Fibroblast of lung (primary cell): ENCODE measurements around the gene ATOH8. TPM values are rescaled to one million over a fixed set of nuclear protein-coding genes. Genes with fewer than 3 reads are reported as not detected.
A peak's percentile ranks its signal among the peaks of the same experiment; 100 is the strongest.

Source experiments
- DNase-seq, 2 donors: peaks; one replicate each; pipeline versions ENCODE4 v3.0.0 to v3.0.0-alpha.2; 2010; ENCODE audit warnings: low read depth in 2 of 2
- H2AFZ ChIP-seq: 2 replicates; pipeline ENCODE4 v1.5.1; 2012; ENCODE audit warnings: low read length, control low read depth, inconsistent platforms
- H3K27ac ChIP-seq: 2 replicates; pipeline ENCODE4 v1.5.1; 2011; ENCODE audit warnings: low read length, control low read depth; ENCODE audit not compliant: insufficient read depth
- H3K27me3 ChIP-seq: 2 replicates; pipeline ENCODE4 v1.5.1; 2011; ENCODE audit warnings: mild to moderate bottlenecking, low read length; ENCODE audit not compliant: control insufficient read depth, insufficient read depth
- H3K36me3 ChIP-seq: 2 replicates; pipeline ENCODE4 v1.5.1; 2011; ENCODE audit warnings: low read length; ENCODE audit not compliant: control insufficient read depth, insufficient read depth
- H3K4me1 ChIP-seq: 2 replicates; pipeline ENCODE4 v1.5.1; 2011; ENCODE audit warnings: low read length; ENCODE audit not compliant: control insufficient read depth, insufficient read depth; ENCODE audit errors: extremely low read depth
- H3K4me2 ChIP-seq: 2 replicates; pipeline ENCODE4 v1.5.1; 2011; ENCODE audit warnings: low read length, control low read depth; ENCODE audit not compliant: insufficient read depth; ENCODE audit errors: extremely low read depth
- H3K4me3 ChIP-seq, 4 experiments: fragments of 200-600 bp in 1 of 4; sonication (generic) in 1 of 4; replicated peaks in 1 of 4; 2 replicates each; pipeline ENCODE4 v1.5.1; 2011 to 2016; ENCODE audit warnings: low read length in 4 of 4, low read depth in 3 of 4, mild to moderate bottlenecking in 3 of 4, control low read depth in 2 of 4, inconsistent platforms in 1 of 4, mixed read lengths in 1 of 4; ENCODE audit not compliant: insufficient read depth in 1 of 4; ENCODE audit errors: control extremely low read depth in 1 of 4
- H3K79me2 ChIP-seq: 2 replicates; pipeline ENCODE4 v1.5.1; 2012; ENCODE audit warnings: mild to moderate bottlenecking, low read length, inconsistent platforms; ENCODE audit not compliant: control insufficient read depth, insufficient read depth
- H3K9ac ChIP-seq: 2 replicates; pipeline ENCODE4 v1.5.1; 2011; ENCODE audit warnings: mild to moderate bottlenecking, low read length, control low read depth; ENCODE audit not compliant: insufficient read depth
- H3K9me3 ChIP-seq: 2 replicates; pipeline ENCODE4 v1.5.1; 2012; ENCODE audit warnings: low read depth, low read length; ENCODE audit not compliant: control insufficient read depth, insufficient read depth
- H4K20me1 ChIP-seq: 2 replicates; pipeline ENCODE4 v1.5.1; 2011; ENCODE audit warnings: low read length; ENCODE audit not compliant: control insufficient read depth, insufficient read depth; ENCODE audit errors: extremely low read depth
- EZH2 ChIP-seq: IDR thresholded peaks from 2 replicates; pipeline ENCODE4 v1.5.1; 2012; ENCODE audit warnings: low read length, control low read depth, mild to moderate bottlenecking; ENCODE audit errors: missing control alignments
- polyA plus RNA-seq, 2 donors: library from polyadenylated mRNA; depleted of rRNA in 1 of 2; stranded (reverse) in 1 of 2; unstranded in 1 of 2; fragments of >200 nt; gene quantifications; 2 replicates each; pipeline ENCODE4 v1.2.1, GENCODE V29; 2011 to 2012; ENCODE audit warnings: missing spikeins in 1 of 2
- total RNA-seq: library from RNA; depleted of rRNA; stranded (reverse); fragments of >200 nt; gene quantifications from 2 replicates; pipeline ENCODE4 v1.2.1, GENCODE V29; 2014
- TF ChIP-seq, protein P1 (sequence below), 2 donors: IDR thresholded peaks in 1 of 2; conservative IDR thresholded peaks in 1 of 2; 1 replicate in 1 of 2; 2 replicates in 1 of 2; pipeline ENCODE4 v1.5.1; 2011 to 2012; ENCODE audit warnings: low read length in 2 of 2, control low read depth in 1 of 2, inconsistent platforms in 1 of 2, low read depth in 1 of 2, mild to moderate bottlenecking in 1 of 2

ATOH8 gene
- total and polyA plus RNA-seq, 2 donors (not counting 1 experiment from before 2014, with no cell fraction given): 5.6 to 19.2 TPM

DNA sequence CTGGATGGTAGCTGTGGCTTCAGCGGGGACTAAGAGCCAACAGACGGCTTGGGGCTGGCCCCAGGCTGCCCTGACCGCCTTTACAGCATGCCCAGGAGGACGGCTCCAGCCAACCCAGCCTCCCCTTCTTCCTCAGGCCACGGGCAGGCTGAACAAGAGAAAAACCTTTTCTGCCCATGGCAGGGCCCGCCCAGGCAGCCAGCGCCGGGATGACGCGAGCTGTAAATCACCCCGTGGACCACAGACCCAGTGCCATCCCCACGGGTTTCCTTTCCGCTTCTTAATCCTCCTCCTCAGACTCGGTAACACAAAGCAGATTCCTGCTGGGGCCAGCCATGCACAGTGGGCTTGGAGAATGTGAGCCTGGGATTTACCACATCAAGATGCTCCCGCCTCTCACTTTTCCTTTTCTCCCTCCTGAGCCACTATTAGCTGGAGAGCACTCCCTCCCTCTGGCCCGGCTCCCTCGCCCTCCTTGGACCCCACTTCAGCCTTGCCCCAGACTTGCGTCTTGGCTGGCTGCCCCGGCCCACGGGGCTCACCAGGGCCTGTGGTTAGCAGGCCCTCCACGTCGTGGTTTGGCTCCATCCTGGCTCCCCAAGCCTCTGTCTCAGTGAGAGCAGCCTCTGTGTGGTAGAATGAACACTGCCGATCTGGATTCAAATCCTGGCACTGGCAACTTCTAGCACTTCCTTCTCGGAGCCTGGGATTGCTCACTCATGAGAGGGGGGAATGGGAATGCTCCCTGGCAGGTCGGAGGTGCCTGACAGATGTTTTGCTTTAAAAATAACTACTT is 31.4 kb downstream of the ATOH8 start:
- Histone ChIP-seq H3K36me3 (peaks cover 9% of the 10 kb centered on the region), H3K9ac (no peak overlapping the region), H3K4me2 (peak overlapping the region; percentile 54), H3K27ac (peak overlapping the region; percentile 83), H3K79me2 (no peaks in the 10 kb centered on the region), H3K27me3 (no peaks in the 10 kb centered on the region), H4K20me1 (no peaks in the 10 kb centered on the region), H3K9me3 (no peaks in the 10 kb centered on the region), H2AFZ (no peak overlapping the region), H3K4me3 (no peak overlapping the region), H3K4me1 (peaks cover 15% of the 10 kb centered on the region)
- peak; percentile 78 to 98 for DNase-seq
- TF ChIP-seq, protein P1, sequence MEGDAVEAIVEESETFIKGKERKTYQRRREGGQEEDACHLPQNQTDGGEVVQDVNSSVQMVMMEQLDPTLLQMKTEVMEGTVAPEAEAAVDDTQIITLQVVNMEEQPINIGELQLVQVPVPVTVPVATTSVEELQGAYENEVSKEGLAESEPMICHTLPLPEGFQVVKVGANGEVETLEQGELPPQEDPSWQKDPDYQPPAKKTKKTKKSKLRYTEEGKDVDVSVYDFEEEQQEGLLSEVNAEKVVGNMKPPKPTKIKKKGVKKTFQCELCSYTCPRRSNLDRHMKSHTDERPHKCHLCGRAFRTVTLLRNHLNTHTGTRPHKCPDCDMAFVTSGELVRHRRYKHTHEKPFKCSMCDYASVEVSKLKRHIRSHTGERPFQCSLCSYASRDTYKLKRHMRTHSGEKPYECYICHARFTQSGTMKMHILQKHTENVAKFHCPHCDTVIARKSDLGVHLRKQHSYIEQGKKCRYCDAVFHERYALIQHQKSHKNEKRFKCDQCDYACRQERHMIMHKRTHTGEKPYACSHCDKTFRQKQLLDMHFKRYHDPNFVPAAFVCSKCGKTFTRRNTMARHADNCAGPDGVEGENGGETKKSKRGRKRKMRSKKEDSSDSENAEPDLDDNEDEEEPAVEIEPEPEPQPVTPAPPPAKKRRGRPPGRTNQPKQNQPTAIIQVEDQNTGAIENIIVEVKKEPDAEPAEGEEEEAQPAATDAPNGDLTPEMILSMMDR (conservative IDR thresholded peaks at IDR 0.05 in 1 of 2, IDR thresholded peaks at IDR 0.05 in 1 of 2; ENCODE audit: low read depth in 1 of 2, low read length in 2 of 2): no peak
- TF ChIP-seq EZH2: no peak

DNA sequence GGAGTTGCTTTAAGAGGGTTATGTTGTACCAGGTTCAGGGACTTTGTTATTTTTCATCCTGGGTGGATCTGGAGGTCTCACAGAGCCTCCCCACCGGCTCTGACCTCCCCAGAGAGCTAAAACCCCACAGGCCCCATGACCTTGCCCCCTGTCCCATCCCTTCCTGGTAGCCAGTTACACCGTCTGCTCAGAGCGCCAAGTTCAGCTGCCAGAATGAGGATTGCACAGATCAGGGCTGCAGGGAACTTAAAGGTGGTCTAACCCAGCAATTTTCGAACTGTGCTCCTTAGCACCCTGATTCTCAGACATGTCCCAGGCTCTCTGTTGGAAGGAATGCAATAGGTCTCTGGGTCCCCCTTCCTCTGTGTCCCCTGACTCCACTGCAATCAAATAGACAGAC is 32.1 kb downstream of the ATOH8 start:
- DNase-seq: no peak
- no peak overlapping the region for H3K9ac ChIP-seq
- H3K4me1 ChIP-seq: peaks cover 13% of the 10 kb centered on the region
- H3K4me3 ChIP-seq: no peak overlapping the region
- H3K27ac ChIP-seq: peak overlapping the region; percentile 83
- no peak for TF ChIP-seq EZH2
- TF ChIP-seq, protein P1 (conservative IDR thresholded peaks at IDR 0.05 in 1 of 2, IDR thresholded peaks at IDR 0.05 in 1 of 2; ENCODE audit: low read depth in 1 of 2, low read length in 2 of 2): no peak
- no peaks in the 10 kb centered on the region for H3K27me3 ChIP-seq
- no peaks in the 10 kb centered on the region for H3K9me3 ChIP-seq
- peaks cover 9% of the 10 kb centered on the region for H3K36me3 ChIP-seq
- H3K79me2 ChIP-seq: no peaks in the 10 kb centered on the region
- H2AFZ ChIP-seq: no peak overlapping the region
- H4K20me1 ChIP-seq: no peaks in the 10 kb centered on the region
- peak overlapping the region; percentile 54 for H3K4me2 ChIP-seq

DNA sequence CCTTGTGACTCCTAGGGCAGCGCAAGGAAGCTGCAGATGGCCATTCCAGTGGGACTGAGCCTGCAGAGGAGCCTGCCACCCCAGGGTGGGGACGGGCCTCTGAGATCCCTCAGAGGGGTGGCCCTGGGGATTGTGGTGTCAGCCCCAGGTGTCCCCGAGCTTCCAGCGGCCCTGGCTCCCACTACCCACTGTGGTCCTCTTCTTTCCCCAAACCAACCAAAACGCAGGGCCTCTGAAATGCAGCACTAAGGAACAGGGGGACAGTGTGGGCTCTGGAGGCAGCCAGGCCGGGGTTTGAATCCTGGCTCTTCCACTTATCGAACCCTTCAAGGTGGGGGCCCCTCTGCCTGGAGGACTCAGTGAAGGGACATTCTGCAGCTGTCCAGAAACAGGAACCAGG is 32.7 kb downstream of the ATOH8 start:
- no peaks in the 10 kb centered on the region for H4K20me1 ChIP-seq
- H3K4me2 ChIP-seq: no peak overlapping the region
- no peak for DNase-seq
- TF ChIP-seq EZH2: no peak
- TF ChIP-seq, protein P1 (conservative IDR thresholded peaks at IDR 0.05 in 1 of 2, IDR thresholded peaks at IDR 0.05 in 1 of 2; ENCODE audit: low read depth in 1 of 2, low read length in 2 of 2): no peak
- H2AFZ ChIP-seq: no peak overlapping the region
- H3K4me3 ChIP-seq: no peak overlapping the region
- H3K36me3 ChIP-seq: peaks cover 9% of the 10 kb centered on the region
- H3K4me1 ChIP-seq: peaks cover 14% of the 10 kb centered on the region
- H3K79me2 ChIP-seq: no peaks in the 10 kb centered on the region
- no peaks in the 10 kb centered on the region for H3K9me3 ChIP-seq
- H3K9ac ChIP-seq: no peak overlapping the region
- no peak overlapping the region for H3K27ac ChIP-seq
- no peaks in the 10 kb centered on the region for H3K27me3 ChIP-seq
